HepG2 (cell line): ENCODE measurements around the gene KRT17. TPM values are rescaled to one million over a fixed set of nuclear protein-coding genes. Genes with fewer than 3 reads are reported as not detected.
A peak's percentile ranks its signal among the peaks of the same experiment; 100 is the strongest.

ENCODE experiments used
- ADNP ChIP-seq: sonication (generic); formaldehyde crosslinking; IDR thresholded peaks from 2 replicates; pipeline ENCODE4 v1.4.0; 2020; ENCODE audit warnings: missing genetic modification reagents
- ARID5B ChIP-seq: IDR thresholded peaks from 2 replicates; pipeline ENCODE4 v1.4.0; 2020; ENCODE audit warnings: mild to moderate bottlenecking, missing genetic modification reagents
- DNMT3B ChIP-seq: conservative IDR thresholded peaks from 2 replicates; pipeline ENCODE4 v1.6.1; 2016; ENCODE audit warnings: missing biosample characterization, control low read depth
- DZIP1 ChIP-seq: sonication (generic); formaldehyde crosslinking; IDR thresholded peaks from 2 replicates; pipeline ENCODE4 v1.5.0; 2020; ENCODE audit warnings: mild to moderate bottlenecking, missing genetic modification reagents
- HES4 ChIP-seq: sonication (generic); formaldehyde crosslinking; IDR thresholded peaks from 2 replicates; pipeline ENCODE4 v1.9.0; 2021; ENCODE audit warnings: mild to moderate bottlenecking, missing genetic modification reagents, borderline replicate concordance
- HOXA5 ChIP-seq: sonication (generic); formaldehyde crosslinking; IDR thresholded peaks from 2 replicates; pipeline ENCODE4 v1.4.0; 2020; ENCODE audit warnings: missing genetic modification reagents
- IRF9 ChIP-seq: sonication (generic); formaldehyde crosslinking; IDR thresholded peaks from 2 replicates; pipeline ENCODE4 v1.8.0; 2022; ENCODE audit warnings: missing genetic modification reagents, mild to moderate bottlenecking, borderline replicate concordance
- KDM2A ChIP-seq: sonication (generic); formaldehyde crosslinking; IDR thresholded peaks from 2 replicates; pipeline ENCODE4 v1.4.0; 2020; ENCODE audit warnings: low read depth, missing genetic modification reagents, borderline replicate concordance
- PHF20 ChIP-seq: sonication (generic); formaldehyde crosslinking; IDR thresholded peaks from 2 replicates; pipeline ENCODE4 v1.5.0; 2020; ENCODE audit warnings: mild to moderate bottlenecking, missing genetic modification reagents
- POLR2AphosphoS5 ChIP-seq: IDR thresholded peaks from 2 replicates; pipeline ENCODE4 v1.6.1; 2012; ENCODE audit warnings: low read depth, low read length
- TARDBP ChIP-seq: sonication (generic); formaldehyde crosslinking; IDR thresholded peaks from 2 replicates; pipeline ENCODE4 v1.8.0; 2022; ENCODE audit warnings: mild to moderate bottlenecking, missing genetic modification reagents
- TEAD2 ChIP-seq: sonication (generic); formaldehyde crosslinking; IDR thresholded peaks from 2 replicates; pipeline ENCODE4 v1.9.0; 2021; ENCODE audit warnings: missing genetic modification reagents
- ZIK1 ChIP-seq: sonication (generic); formaldehyde crosslinking; IDR thresholded peaks from 2 replicates; pipeline ENCODE4 v1.5.0; 2020; ENCODE audit warnings: mild to moderate bottlenecking, low read depth, missing genetic modification reagents, borderline replicate concordance
- ZNF142 ChIP-seq: sonication (generic); formaldehyde crosslinking; IDR thresholded peaks from 2 replicates; pipeline ENCODE4 v1.4.0; 2020; ENCODE audit warnings: missing genetic modification reagents
- ZNF563 ChIP-seq: sonication (generic); formaldehyde crosslinking; IDR thresholded peaks from 2 replicates; pipeline ENCODE4 v1.8.0; 2022; ENCODE audit warnings: mild to moderate bottlenecking, moderate library complexity, missing genetic modification reagents
- polyA plus RNA-seq, 8 experiments: library from polyadenylated mRNA; depleted of rRNA in 3 of 8; stranded (reverse) in 7 of 8; unstranded in 1 of 8; fragments of >200 nt; fragmentation: Illumina TruSeq in 4 of 8; extraction: Trizol in 4 of 8; gene quantifications; 2 replicates each; pipeline versions ENCODE4 v1.2.1 to v1.2.3, GENCODE V29; 2011 to 2016; ENCODE audit warnings: low read depth in 4 of 8, missing spikeins in 1 of 8, mixed read lengths in 1 of 8; ENCODE audit not compliant: insufficient read depth in 1 of 8
- total RNA-seq, 5 experiments: library from RNA; depleted of rRNA; stranded (reverse); fragments of >200 nt; fragmentation: Illumina TruSeq; extraction: Trizol; gene quantifications; 2 replicates each; pipeline ENCODE4 v1.2.3, GENCODE V29; 2016; ENCODE audit warnings: low read depth in 1 of 5

KRT17 gene
- total and polyA plus RNA-seq, 2 of the 13 experiments (the other 11 are each of a cell fraction or from before 2014, with no cell fraction given) = 0.38 to 0.82 TPM

- peak; percentile 38; the same call in 1 of the 2 replicates for TF ChIP-seq ZNF142
- TF ChIP-seq ZNF563 (CRISPR knock-in tag) = peak; percentile 52; the same call in 1 of the 2 replicates
- TF ChIP-seq PHF20 = no peak
- peak; percentile 18; the same call in 1 of the 2 replicates for TF ChIP-seq DZIP1 (CRISPR knock-in tag)
- peak; percentile 62; the same call in 1 of the 2 replicates for TF ChIP-seq KDM2A (CRISPR knock-in tag)
- TF ChIP-seq TEAD2 (CRISPR knock-in tag) = 0 out of 2 replicates have a peak, but pooled peaks have one; percentile 9
- 0 out of 2 replicates have a peak, but pooled peaks have one; percentile 63 for TF ChIP-seq HES4
- no peak for TF ChIP-seq POLR2AphosphoS5
- peak; percentile 63; the same call in 1 of the 2 replicates for TF ChIP-seq HOXA5
- TF ChIP-seq TARDBP (CRISPR knock-in tag) = peak; percentile 40; the same call in 1 of the 2 replicates
- TF ChIP-seq IRF9 = no peak
- no peak for TF ChIP-seq ADNP (CRISPR knock-in tag)
- peak; percentile 57; the same call in 1 of the 2 replicates for TF ChIP-seq ARID5B (CRISPR knock-in tag)
- peak; percentile 78; the same call in 1 of the 2 replicates for TF ChIP-seq ZIK1 (CRISPR knock-in tag)
- 0 out of 2 replicates have a peak, but pooled peaks have one; percentile 14 for TF ChIP-seq DNMT3B
Observed at GRCh38 chr17:41666708-41667279, 42.4 kb upstream of the KRT17 start (continued).
